H1 (cell line): ENCODE data around the gene ZBTB38.

ENCODE experiments used
- CEBPB ChIP-seq: IDR thresholded peaks from 2 replicates; pipeline ENCODE4 v1.6.1; 2012; ENCODE audit warnings: low read depth, low read length
- CTCF ChIP-seq, 3 experiments: IDR thresholded peaks; 1 replicate in 2 of 3; 2 replicates in 1 of 3; pipeline versions ENCODE4 v1.5.1 to v1.6.1; 2011; ENCODE audit warnings: low read length in 3 of 3, mild to moderate bottlenecking in 3 of 3, inconsistent platforms in 2 of 3, low read depth in 1 of 3, moderate library complexity in 1 of 3; ENCODE audit not compliant: insufficient read depth in 1 of 3; ENCODE audit errors: control extremely low read depth in 1 of 3
- EGR1 ChIP-seq: IDR thresholded peaks from 2 replicates; pipeline ENCODE4 v1.6.1; 2011; ENCODE audit warnings: low read depth, low read length, borderline replicate concordance
- GTF2F1 ChIP-seq: IDR thresholded peaks from 2 replicates; pipeline ENCODE4 v1.6.1; 2012; ENCODE audit warnings: low read depth, low read length, improper control_type of control experiment, borderline replicate concordance
- HDAC6 ChIP-seq: IDR thresholded peaks from one replicate; pipeline ENCODE4 v1.7.1; 2012; ENCODE audit warnings: low read depth, mild to moderate bottlenecking, inconsistent platforms, low read length, moderate library complexity
- JUN ChIP-seq: IDR thresholded peaks from 2 replicates; pipeline ENCODE4 v1.6.1; 2011; ENCODE audit warnings: low read depth, mild to moderate bottlenecking, improper control_type of control experiment, low read length
- MAX ChIP-seq: IDR thresholded peaks from 2 replicates; pipeline ENCODE4 v1.6.1; 2012; ENCODE audit warnings: inconsistent platforms
- NRF1 ChIP-seq: IDR thresholded peaks from 2 replicates; pipeline ENCODE4 v1.6.1; 2011; ENCODE audit warnings: mild to moderate bottlenecking, low read depth, low read length, improper control_type of control experiment
- POLR2A ChIP-seq, 2 experiments: IDR thresholded peaks; 1 replicate in 1 of 2; 2 replicates in 1 of 2; pipeline ENCODE4 v1.6.1; 2011; ENCODE audit warnings: low read depth in 2 of 2, low read length in 2 of 2, mild to moderate bottlenecking in 2 of 2; ENCODE audit errors: control extremely low read depth in 1 of 2
- POLR2AphosphoS5 ChIP-seq: IDR thresholded peaks from 2 replicates; pipeline ENCODE4 v1.6.1; 2011; ENCODE audit warnings: low read depth, low read length
- RAD21 ChIP-seq, 2 experiments: IDR thresholded peaks in 1 of 2; conservative IDR thresholded peaks in 1 of 2; 2 replicates each; pipeline ENCODE4 v1.6.1; 2011; ENCODE audit warnings: low read depth in 2 of 2, low read length in 2 of 2, improper control_type of control experiment in 1 of 2, inconsistent platforms in 1 of 2, mild to moderate bottlenecking in 1 of 2, moderate library complexity in 1 of 2
- SRF ChIP-seq: IDR thresholded peaks from 2 replicates; pipeline ENCODE4 v1.6.1; 2011; ENCODE audit warnings: mild to moderate bottlenecking, low read depth, low read length, moderate library complexity
- USF2 ChIP-seq: IDR thresholded peaks from 2 replicates; pipeline ENCODE4 v1.6.1; 2011; ENCODE audit warnings: low read length, improper control_type of control experiment
- YY1 ChIP-seq: IDR thresholded peaks from 2 replicates; pipeline ENCODE4 v1.6.1; 2011; ENCODE audit warnings: low read depth, mild to moderate bottlenecking, low read length

GRCh38 chr3:141341536-141341935 is 26.8 kb upstream of the ZBTB38 start:
- TF ChIP-seq USF2 = no peak
- no peak for TF ChIP-seq RAD21 (IDR thresholded peaks at IDR 0.05 in 1 of 2, conservative IDR thresholded peaks at IDR 0.05 in 1 of 2; ENCODE audit: low read depth in 2 of 2, low read length in 2 of 2)
- no peak for TF ChIP-seq GTF2F1
- no peak for TF ChIP-seq CTCF (IDR thresholded peaks at IDR 0.05; ENCODE audit: control extremely low read depth in 1 of 3, insufficient read depth in 1 of 3, low read depth in 1 of 3, low read length in 3 of 3)
- TF ChIP-seq EGR1 = no peak
- TF ChIP-seq CEBPB = no peak
- TF ChIP-seq MAX = no peak
- TF ChIP-seq NRF1 = no peak
- TF ChIP-seq JUN = no peak
- TF ChIP-seq POLR2AphosphoS5 = no peak
- TF ChIP-seq YY1 = no peak
- no peak for TF ChIP-seq POLR2A (IDR thresholded peaks at IDR 0.05; ENCODE audit: control extremely low read depth in 1 of 2, low read depth in 2 of 2, low read length in 2 of 2)
- TF ChIP-seq SRF = no peak
- TF ChIP-seq HDAC6 = no peak
